Central memory CD8-positive, alpha-beta T cell (primary cell): ENCODE measurements around the gene NKTR.
A peak's percentile ranks its signal among the peaks of the same experiment; 100 is the strongest.
"Not testable (repeated sequence)": the region's sequence is repeated elsewhere in the genome, so short reads cannot be mapped to it uniquely, and the experiment has no call there.

Experiments
- ATAC-seq: fragments of 150-1000 bp; cut with Tn5 transposase; replicated peaks from 2 replicates; pipeline ENCODE4 v1.10.0; 2022; ENCODE audit warnings: mild to moderate bottlenecking, moderate FRiP score, moderate number of reproducible peaks; ENCODE audit not compliant: poor library complexity, severe bottlenecking; ENCODE audit errors: extremely low read depth
- DNase-seq, 2 donors: peaks; one replicate each; pipeline ENCODE4 v3.0.0; 2021; ENCODE audit warnings: low spot score in 2 of 2
- H3K27ac Mint-ChIP-seq: one replicate; pipeline ENCODE4 v1.8.0; 2022; ENCODE audit warnings: low read depth, mild to moderate bottlenecking, moderate library complexity, mixed read lengths
- H3K27me3 Mint-ChIP-seq: one replicate; pipeline ENCODE4 v1.8.0; 2022; ENCODE audit warnings: mixed read lengths
- H3K36me3 Mint-ChIP-seq: one replicate; pipeline ENCODE4 v1.8.0; 2022; ENCODE audit warnings: mild to moderate bottlenecking, moderate library complexity, mixed read lengths; ENCODE audit not compliant: insufficient read depth
- H3K4me1 Mint-ChIP-seq: one replicate; pipeline ENCODE4 v1.8.0; 2022; ENCODE audit warnings: mixed read lengths
- H3K4me3 Mint-ChIP-seq: one replicate; pipeline ENCODE4 v1.8.0; 2022; ENCODE audit warnings: mild to moderate bottlenecking, moderate library complexity, mixed read lengths
- H3K9me3 Mint-ChIP-seq: one replicate; pipeline ENCODE4 v1.8.0; 2022; ENCODE audit warnings: mixed read lengths

Gene NKTR

DNA sequence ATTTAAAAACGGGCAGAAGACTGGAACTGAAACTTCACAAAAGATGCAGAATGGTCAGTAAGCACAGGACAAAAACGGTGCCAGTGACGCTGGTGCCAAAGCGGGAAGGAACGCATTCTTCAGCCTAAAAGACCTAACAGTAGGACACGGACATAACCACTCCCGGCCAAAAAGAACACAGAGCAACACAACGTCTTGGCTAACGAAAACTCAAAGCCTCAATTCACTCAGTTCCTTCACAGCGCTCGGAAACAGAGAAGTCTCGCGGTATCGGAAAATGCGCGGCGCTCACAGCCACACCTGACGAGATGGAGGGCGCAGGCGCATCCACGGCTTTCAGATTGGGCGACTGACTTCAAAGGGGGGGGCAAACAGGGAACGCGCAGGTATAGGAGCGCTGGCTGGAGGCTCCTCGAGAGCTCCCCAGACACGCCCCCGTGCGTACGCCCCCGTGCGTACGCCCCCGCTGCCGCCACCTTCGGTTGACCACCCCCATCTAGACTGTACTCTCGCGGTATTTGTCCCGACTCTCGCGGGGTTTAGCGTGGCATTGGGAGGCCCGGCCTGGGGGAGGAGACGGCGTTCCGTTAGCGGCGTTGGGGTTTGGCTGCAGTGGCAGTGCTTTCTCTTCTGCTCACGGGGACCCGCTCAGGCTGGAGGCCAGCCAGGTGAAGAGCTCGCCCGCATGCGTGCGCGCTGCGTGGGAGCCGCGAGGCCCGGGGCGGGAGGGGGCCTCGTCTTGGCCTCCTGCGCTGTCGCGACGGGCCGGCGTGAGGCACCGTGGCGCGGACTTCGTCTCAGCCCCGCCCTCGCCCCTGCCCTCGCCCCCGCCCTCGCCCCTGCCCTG, at the start of gene NKTR:
NKTR (plus strand) TSS at position 576 of the 847 bp plus-strand sequence. CDS start 321 bp downstream, outside the sequence.
- ATAC-seq (peak; percentile 94), DNase-seq (peak; percentile 99 to 100)
- Mint-ChIP-seq H3K27me3 (no peaks in the 10 kb centered on the region), H3K27ac (peak within 1 kb of the TSS; percentile 95), H3K36me3 (peaks cover 24% of the 10 kb centered on the region), H3K4me1 (peaks cover 27% of the 10 kb centered on the region), H3K4me3 (peak within 1 kb of the TSS; percentile 94), H3K9me3 (no peaks in the 10 kb centered on the region)

DNA sequence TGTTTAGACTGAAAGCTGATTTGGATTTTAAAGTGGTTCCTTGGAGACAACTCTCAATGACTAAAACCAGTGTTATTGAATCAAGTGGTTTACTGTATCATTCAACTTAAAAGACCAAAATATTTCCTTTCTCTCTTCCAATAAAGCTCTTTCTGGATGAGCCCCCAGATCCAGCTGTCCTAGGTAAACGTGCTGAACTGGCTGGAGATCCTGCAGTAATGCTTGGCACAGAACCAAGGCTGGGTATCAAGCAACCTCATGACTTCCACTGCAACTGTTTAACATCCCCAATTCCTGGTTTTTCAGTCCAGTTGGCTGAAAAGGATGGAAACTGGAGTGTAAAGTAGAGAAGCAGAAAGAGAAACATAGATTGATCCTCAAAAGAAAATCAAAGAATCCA, 47.7 kb upstream of the NKTR start:
- Mint-ChIP-seq H3K9me3 (no peaks in the 10 kb centered on the region), H3K27me3 (no peaks in the 10 kb centered on the region), H3K36me3 (peaks cover 25% of the 10 kb centered on the region), H3K4me3 (no peak overlapping the region), H3K4me1 (peaks cover 33% of the 10 kb centered on the region), H3K27ac (peak overlapping the region; percentile 4)
- DNase-seq (no peak), ATAC-seq (no peak)

DNA sequence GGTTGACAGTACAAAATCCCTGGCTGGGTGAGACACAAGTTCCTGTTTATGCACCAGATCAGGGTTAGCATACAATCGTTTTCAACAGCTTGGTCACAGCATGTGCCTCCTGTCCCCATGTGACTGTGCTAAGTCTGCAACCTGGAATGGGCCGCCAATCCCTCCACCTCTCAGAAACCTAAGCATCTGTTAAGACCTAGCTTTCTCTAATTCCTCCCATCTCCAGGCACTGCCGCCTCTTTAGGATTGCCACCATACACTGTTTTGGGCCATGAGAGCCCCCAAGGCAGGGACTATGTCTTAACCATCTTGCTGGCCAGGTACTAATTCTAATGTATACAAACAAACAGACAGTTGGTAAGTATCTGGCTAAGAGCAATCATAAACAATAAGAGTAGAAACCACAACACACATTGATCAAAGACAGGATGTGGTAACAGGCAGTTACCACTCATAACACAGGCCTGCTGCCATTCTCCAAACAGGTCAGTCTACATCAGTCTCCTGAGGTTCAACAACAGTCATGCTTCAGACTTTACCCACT, 44.3 kb upstream of the NKTR start:
- peak overlapping the region; percentile 55 for H3K4me3 Mint-ChIP-seq
- peaks cover 45% of the 10 kb centered on the region for H3K36me3 Mint-ChIP-seq
- no peaks in the 10 kb centered on the region for H3K9me3 Mint-ChIP-seq
- no peaks in the 10 kb centered on the region for H3K27me3 Mint-ChIP-seq
- peak overlapping the region; percentile 90 for H3K27ac Mint-ChIP-seq
- DNase-seq (peak; percentile 37 to 53), ATAC-seq (peak; percentile 91)
- peaks cover 34% of the 10 kb centered on the region for H3K4me1 Mint-ChIP-seq

DNA sequence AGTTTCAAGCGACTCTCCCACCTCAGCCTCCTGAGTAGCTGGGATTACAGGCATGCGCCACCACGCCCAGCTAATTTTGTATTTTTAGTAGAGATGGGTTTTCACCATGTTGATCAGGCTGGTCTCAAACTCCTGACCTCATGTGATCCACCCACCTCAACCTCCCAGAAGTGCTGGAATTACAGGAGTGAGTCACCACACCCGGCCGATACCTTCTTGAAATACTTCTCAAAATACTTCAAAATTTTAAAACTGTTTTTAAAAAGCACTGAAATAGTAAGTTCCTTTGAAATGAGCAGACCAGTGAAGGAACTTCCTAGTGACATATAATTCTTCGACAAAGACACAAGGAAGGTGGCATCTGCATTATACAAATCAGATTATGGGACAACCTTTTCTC, 43.7 kb upstream of the NKTR start:
- H3K36me3 Mint-ChIP-seq: peaks cover 46% of the 10 kb centered on the region

DNA sequence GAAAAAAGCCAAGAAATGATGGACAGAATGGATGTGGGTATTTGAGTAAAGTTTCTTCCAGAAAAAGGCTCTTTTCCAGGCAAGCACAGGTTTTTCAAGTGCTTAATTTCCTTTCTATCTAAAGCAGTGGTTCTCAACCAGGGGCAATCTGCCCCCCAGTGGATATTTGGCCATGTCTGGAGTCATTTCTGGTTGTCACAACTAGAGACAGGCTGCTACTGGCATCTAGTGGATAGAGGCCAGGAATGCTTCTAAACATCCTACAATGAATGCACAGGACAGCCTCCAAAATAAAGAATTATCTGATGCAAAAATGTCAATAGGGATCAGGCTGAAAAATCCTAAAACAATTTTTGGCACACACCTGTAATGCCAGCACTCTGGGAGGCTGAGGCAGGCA, 42.6 kb upstream of the NKTR start:
- no peaks in the 10 kb centered on the region for H3K27me3 Mint-ChIP-seq
- H3K4me3 Mint-ChIP-seq: no peak overlapping the region
- H3K9me3 Mint-ChIP-seq: no peaks in the 10 kb centered on the region
- H3K27ac Mint-ChIP-seq: peak overlapping the region; percentile 90
- H3K36me3 Mint-ChIP-seq: peaks cover 46% of the 10 kb centered on the region
- ATAC-seq (no peak), DNase-seq (no peak)
- peaks cover 34% of the 10 kb centered on the region for H3K4me1 Mint-ChIP-seq

More for the DNA sequence above, 43.7 kb upstream of the NKTR start:
- H3K4me1 Mint-ChIP-seq: peaks cover 34% of the 10 kb centered on the region
- peak overlapping the region; percentile 55 for H3K4me3 Mint-ChIP-seq
- peak overlapping the region; percentile 90 for H3K27ac Mint-ChIP-seq
- not testable (repeated sequence) for DNase-seq, H3K9me3 Mint-ChIP-seq, H3K27me3 Mint-ChIP-seq, ATAC-seq

DNA sequence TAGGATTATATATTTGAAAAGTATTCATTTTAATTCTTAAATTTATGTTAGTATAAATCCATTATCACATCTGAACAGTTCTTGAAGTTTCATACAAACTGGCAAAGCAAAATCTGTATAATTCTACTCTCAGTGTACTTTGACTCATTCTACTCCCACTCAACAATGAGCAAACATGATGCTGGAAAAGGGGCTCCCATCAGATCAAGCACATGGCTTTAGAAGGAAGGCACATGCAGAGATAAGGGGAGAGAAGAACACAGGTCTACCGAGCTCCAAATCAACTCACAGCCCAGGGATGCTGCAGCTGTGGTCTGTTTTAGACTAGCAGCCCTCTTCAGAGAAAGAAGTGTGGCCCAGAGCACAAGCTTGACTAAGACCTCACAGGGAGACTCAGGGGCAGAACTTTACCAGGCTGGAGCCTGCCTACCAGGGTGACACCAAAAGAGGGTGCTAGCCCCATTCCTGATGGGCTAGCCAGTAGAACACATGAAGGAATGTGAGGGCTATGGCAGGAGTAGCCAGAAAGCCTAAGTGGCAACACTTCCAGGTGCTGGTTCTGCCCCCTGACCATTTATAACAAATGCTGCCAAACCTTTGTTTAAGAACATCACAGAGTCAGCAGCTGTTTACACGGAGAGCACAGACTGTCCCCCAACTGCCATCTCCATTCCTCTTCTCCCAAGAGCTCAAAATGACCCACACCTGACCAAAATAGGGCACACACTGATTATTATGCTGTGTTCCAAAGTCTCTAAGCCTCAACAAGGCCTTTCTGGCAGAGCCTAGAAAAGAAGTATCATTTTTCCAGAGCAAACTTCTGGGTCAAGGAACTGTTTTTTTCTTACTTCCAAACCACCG, 38.2 kb upstream of the NKTR start:
- DNase-seq (no peak), ATAC-seq (no peak)
- Mint-ChIP-seq H3K9me3 (no peaks in the 10 kb centered on the region), H3K27me3 (no peaks in the 10 kb centered on the region), H3K4me3 (no peak overlapping the region), H3K4me1 (peaks cover 22% of the 10 kb centered on the region), H3K36me3 (peaks cover 46% of the 10 kb centered on the region), H3K27ac (no peak overlapping the region)

DNA sequence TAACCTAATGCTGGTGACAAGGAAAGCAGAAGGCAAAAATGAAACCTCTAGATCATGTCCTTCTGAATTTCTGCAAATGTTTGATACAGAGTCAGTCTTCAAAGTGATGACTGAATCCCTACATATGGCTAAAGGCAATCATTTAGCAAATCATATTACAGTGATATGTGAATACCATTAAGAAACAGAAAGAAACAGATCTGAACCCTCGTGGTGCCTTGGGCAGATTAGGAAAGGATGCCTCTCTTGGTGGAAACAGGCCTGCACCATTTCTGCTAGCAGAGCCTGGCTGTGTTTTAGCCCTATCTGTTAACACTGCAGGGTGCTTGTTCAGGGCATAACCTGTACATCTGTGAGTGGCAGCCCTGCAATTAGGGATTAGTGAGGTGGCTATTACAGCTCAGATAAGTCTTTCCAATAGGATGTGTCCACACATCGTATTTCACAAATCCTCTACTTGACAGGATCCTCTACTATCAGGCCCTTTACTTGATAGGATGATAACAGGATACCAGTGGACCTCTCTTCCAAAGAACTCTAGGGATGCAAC, 30.8 kb upstream of the NKTR start:
- Mint-ChIP-seq H3K36me3 (peaks cover 37% of the 10 kb centered on the region), H3K27ac (no peak overlapping the region), H3K4me3 (no peak overlapping the region), H3K9me3 (no peaks in the 10 kb centered on the region), H3K27me3 (no peaks in the 10 kb centered on the region), H3K4me1 (peaks cover 27% of the 10 kb centered on the region)
- DNase-seq: no peak
- no peak for ATAC-seq

DNA sequence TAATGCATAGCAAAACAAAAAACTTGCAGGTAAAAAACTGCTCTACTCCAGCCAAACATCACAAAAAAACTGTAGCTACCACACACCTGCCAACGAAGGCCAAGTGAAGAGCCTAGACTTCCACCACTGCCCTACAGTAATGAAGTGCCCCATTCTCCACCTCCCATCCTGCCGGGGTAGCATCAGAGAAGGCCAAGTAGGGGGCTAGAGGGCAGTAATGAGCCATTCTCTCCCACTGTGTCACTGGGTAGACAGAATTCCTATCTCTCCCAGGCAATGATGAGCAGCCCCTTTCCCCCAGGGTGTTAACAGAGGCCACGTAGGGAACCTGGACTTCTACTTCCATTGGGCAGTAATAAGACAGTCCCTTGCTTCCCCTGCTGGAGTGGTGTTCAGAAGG, 28.2 kb upstream of the NKTR start:
- H3K27me3 Mint-ChIP-seq: no peaks in the 10 kb centered on the region
- H3K4me3 Mint-ChIP-seq: no peak overlapping the region
- DNase-seq (no peak), ATAC-seq (no peak)
- H3K4me1 Mint-ChIP-seq: peaks cover 26% of the 10 kb centered on the region
- H3K36me3 Mint-ChIP-seq: peaks cover 28% of the 10 kb centered on the region
- H3K27ac Mint-ChIP-seq: no peak overlapping the region
- no peaks in the 10 kb centered on the region for H3K9me3 Mint-ChIP-seq

DNA sequence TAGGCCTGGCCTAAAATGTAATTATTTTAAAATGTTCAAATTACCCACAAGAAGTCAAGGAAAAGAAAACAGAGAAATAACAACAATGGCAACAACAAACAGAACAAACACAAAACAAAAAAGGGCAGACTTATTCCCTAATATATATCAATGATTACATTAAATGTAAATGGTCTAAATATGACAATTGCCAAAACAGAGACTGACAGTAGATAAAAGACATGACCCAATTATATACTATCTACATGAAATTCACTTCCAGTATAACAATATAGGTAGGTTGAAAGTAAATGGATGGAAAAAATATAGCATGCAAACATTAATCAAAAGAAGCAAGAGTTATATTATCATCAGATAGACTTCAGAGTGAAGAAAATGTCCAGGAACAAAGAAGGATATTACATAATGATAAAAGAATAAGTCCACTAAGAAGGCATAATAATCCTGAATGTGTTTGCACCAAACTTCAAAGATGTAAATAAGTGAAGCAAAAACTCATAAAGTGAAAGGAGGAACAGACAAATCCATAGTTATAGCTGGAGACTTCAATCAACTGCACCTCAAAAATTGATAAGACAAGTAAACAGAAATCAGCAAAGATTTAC, 25.2 kb upstream of the NKTR start:
- Mint-ChIP-seq H3K4me3 (no peak overlapping the region), H3K36me3 (peaks cover 18% of the 10 kb centered on the region), H3K4me1 (peaks cover 34% of the 10 kb centered on the region), H3K27ac (no peak overlapping the region), H3K9me3 (peaks cover 4% of the 10 kb centered on the region), H3K27me3 (no peaks in the 10 kb centered on the region)
- no peak for ATAC-seq
- no peak for DNase-seq

DNA sequence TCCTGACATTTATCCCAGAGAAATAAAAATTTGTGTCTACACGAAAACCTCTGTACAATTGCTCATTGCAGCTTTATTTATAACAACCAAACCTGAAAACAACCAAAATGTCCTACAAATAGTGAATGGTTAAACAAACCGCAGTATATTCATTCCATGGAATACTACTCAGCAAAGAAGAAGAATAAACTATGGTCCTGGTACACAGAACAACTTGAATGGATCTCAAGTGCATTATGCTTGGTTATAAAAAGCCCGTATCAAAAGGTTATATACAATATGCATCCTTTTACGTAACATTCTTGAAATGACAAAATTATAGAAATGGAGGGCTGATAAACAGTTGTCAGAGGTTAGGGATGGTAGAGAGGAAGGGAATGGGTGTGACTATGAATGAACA, 22.4 kb upstream of the NKTR start:
- peaks cover 49% of the 10 kb centered on the region for H3K4me1 Mint-ChIP-seq
- H3K27me3 Mint-ChIP-seq: no peaks in the 10 kb centered on the region
- H3K4me3 Mint-ChIP-seq: no peak overlapping the region
- ATAC-seq (no peak), DNase-seq (no peak)
- peaks cover 4% of the 10 kb centered on the region for H3K9me3 Mint-ChIP-seq
- peaks cover 18% of the 10 kb centered on the region for H3K36me3 Mint-ChIP-seq
- H3K27ac Mint-ChIP-seq: peak overlapping the region; percentile 76

DNA sequence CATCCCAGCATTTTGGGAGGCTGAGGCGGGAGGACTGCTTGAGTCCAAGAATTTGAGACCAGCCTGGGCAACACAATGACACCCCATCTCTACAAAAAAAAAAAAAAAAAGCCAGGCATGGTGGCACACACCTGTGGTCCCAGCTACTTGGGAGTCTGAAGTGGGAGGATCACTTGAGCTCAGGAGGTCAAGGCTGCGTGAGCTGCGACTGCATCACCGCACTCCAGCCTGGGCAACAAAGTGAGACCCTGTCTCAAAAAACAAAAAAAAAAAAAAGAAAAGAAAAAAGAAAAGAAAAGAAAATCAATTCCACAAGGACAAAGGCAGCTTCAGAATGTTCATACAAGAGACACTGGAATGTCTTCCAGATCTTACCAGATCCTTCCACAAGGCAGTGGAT, 21.1 kb upstream of the NKTR start:
- not testable (repeated sequence) for H3K9me3 Mint-ChIP-seq, DNase-seq, H3K4me3 Mint-ChIP-seq, H3K27me3 Mint-ChIP-seq, ATAC-seq
- Mint-ChIP-seq H3K4me1 (peaks cover 52% of the 10 kb centered on the region), H3K36me3 (peaks cover 12% of the 10 kb centered on the region), H3K27ac (peak overlapping the region; percentile 49)

DNA sequence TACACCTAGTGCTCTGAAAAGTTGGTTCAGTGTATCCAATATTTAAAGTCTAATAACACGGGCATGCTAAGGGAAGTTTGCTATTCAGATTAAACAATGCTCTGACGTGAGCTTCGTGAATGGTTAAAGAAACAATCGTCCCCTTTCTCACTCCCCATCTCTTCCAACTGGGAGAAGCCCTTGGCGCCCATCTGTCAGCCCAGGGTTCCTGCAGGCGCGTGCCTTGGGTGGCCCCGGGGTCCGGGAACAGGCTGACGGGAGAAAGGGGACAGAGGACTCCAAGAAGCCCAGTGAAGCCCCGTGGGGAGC, 19.1 kb upstream of the NKTR start:
- no peak for ATAC-seq
- H3K27me3 Mint-ChIP-seq: no peaks in the 10 kb centered on the region
- peak overlapping the region; percentile 91 for H3K4me3 Mint-ChIP-seq
- peaks cover 52% of the 10 kb centered on the region for H3K4me1 Mint-ChIP-seq
- peaks cover 10% of the 10 kb centered on the region for H3K36me3 Mint-ChIP-seq
- peaks cover 4% of the 10 kb centered on the region for H3K9me3 Mint-ChIP-seq
- H3K27ac Mint-ChIP-seq: peak overlapping the region; percentile 98
- DNase-seq: no peak
